K562 (cell line): ENCODE data around the gene MYCBPAP. TPM values are rescaled to one million over a fixed set of nuclear protein-coding genes. Genes with fewer than 3 reads are reported as not detected.

Experiments
- ATAC-seq: fragments of 200-7000 bp; cut with Tn5 transposase; 3 replicates; pipeline ENCODE4 v1.9.1; 2020; ENCODE audit warnings: moderate library complexity
- BruUV-seq: library from RNA; stranded (reverse); fragments of 400-500 nt; replicated peaks from 2 replicates; lab custom pipeline; 2021; lab: Mats Ljungman, UMichigan
- CTCF ChIA-PET: fragments of 300-600 bp; formaldehyde crosslinking; extraction: SDS; loops from one replicate; lab custom pipeline; 2021; ENCODE audit warnings: low intra/inter-chr PET ratio; lab: Yijun Ruan, JAX
- POLR2A ChIA-PET: fragments of 300-600, 350-650 bp; sonication (Branson Sonifier 250); formaldehyde crosslinking; extraction: SDS; loops from one replicate; lab custom pipeline; 2021; ENCODE audit warnings: antibody characterized with exemption, inconsistent platforms; lab: Yijun Ruan, JAX
- DNase-seq, 4 experiments: peaks; one replicate each; pipeline versions ENCODE4 v3.0.0 to v3.0.0-alpha.2; 2011 to 2018; ENCODE audit warnings: low spot score in 3 of 4, mixed read lengths in 3 of 4; ENCODE audit errors: extremely low read depth in 1 of 4
- FAIRE-seq: peaks from 2 replicates; lab custom pipeline; 2011; peaks lifted over from hg19 to GRCh38; lab: Jason Lieb, UNC
- H2AFZ ChIP-seq: 2 replicates; pipeline ENCODE4 v1.6.0; 2011; ENCODE audit warnings: low read depth, low read length, control low read depth, inconsistent platforms
- H3K27ac ChIP-seq: fragments of 200-600 bp; 3 replicates; pipeline ENCODE4 v1.8.0; 2011; ENCODE audit warnings: low read depth, mild to moderate bottlenecking, control low read depth, inconsistent platforms, low read length, moderate library complexity, mixed read lengths; ENCODE audit errors: extremely low read depth
- H3K27me3 ChIP-seq, 2 experiments: fragments of 300-600 bp in 1 of 2; 2 replicates in 1 of 2; 3 replicates in 1 of 2; pipeline versions ENCODE4 v1.6.0 to v1.8.0; 2011; ENCODE audit warnings: inconsistent platforms in 2 of 2, low read length in 2 of 2, mild to moderate bottlenecking in 1 of 2, mixed read lengths in 1 of 2, moderate library complexity in 1 of 2; ENCODE audit not compliant: control insufficient read depth in 2 of 2, insufficient read depth in 2 of 2
- H3K36me3 ChIP-seq: fragments of 300-600 bp; 3 replicates; pipeline ENCODE4 v1.8.0; 2011; ENCODE audit warnings: mild to moderate bottlenecking, low read length, inconsistent platforms; ENCODE audit not compliant: control insufficient read depth, insufficient read depth
- H3K4me1 ChIP-seq, 2 experiments: fragments of 200-600 bp in 1 of 2; replicated peaks in 1 of 2; 2 replicates in 1 of 2; 3 replicates in 1 of 2; pipeline versions ENCODE4 v1.5.1 to v1.8.0; 2011; ENCODE audit warnings: inconsistent platforms in 2 of 2, low read length in 2 of 2, mild to moderate bottlenecking in 1 of 2, mixed read lengths in 1 of 2, moderate library complexity in 1 of 2; ENCODE audit not compliant: control insufficient read depth in 2 of 2, insufficient read depth in 2 of 2
- H3K4me2 ChIP-seq: 2 replicates; pipeline ENCODE4 v1.6.1; 2011; ENCODE audit warnings: low read length, control low read depth, inconsistent platforms, mixed read lengths; ENCODE audit not compliant: insufficient read depth
- H3K4me3 ChIP-seq: fragments of 200-600 bp; sonication (generic), shearing (Covaris generic); 2 replicates; pipeline ENCODE4 v1.5.1; 2016; ENCODE audit warnings: control low read depth, inconsistent platforms
- H3K79me2 ChIP-seq: fragments of 200-600 bp; 3 replicates; pipeline ENCODE4 v1.8.0; 2011; ENCODE audit warnings: low read length, inconsistent platforms; ENCODE audit not compliant: control insufficient read depth, insufficient read depth
- H3K9ac ChIP-seq, 2 experiments: 2 replicates each; pipeline versions ENCODE4 v1.6.0 to v1.6.1; 2011; ENCODE audit warnings: low read depth in 2 of 2, low read length in 2 of 2, control low read depth in 1 of 2, inconsistent platforms in 1 of 2, mild to moderate bottlenecking in 1 of 2, mixed read lengths in 1 of 2; ENCODE audit not compliant: insufficient read depth in 1 of 2
- H3K9me1 ChIP-seq: one replicate; pipeline ENCODE4 v1.6.0; 2011; ENCODE audit warnings: inconsistent platforms, mild to moderate bottlenecking, low read length, moderate library complexity; ENCODE audit not compliant: control insufficient read depth, insufficient read depth
- H3K9me3 ChIP-seq: replicated peaks from 2 replicates; pipeline ENCODE4 v1.5.1; 2011; ENCODE audit warnings: low read depth, low read length, inconsistent platforms; ENCODE audit not compliant: control insufficient read depth, insufficient read depth
- H4K20me1 ChIP-seq: replicated peaks from 2 replicates; pipeline ENCODE4 v1.6.1; 2011; ENCODE audit warnings: low read length, inconsistent platforms, mixed read lengths; ENCODE audit not compliant: control insufficient read depth, insufficient read depth
- EGR1 ChIP-seq: fragments of 450-650 bp; conservative IDR thresholded peaks from 2 replicates; pipeline ENCODE4 v1.6.1; 2017; ENCODE audit warnings: mild to moderate bottlenecking
- TAF9B ChIP-seq: fragments of 450-650 bp; IDR thresholded peaks from 2 replicates; pipeline ENCODE4 v1.6.1; 2018; ENCODE audit warnings: mild to moderate bottlenecking; ENCODE audit not compliant: partially characterized antibody
- ZNF444 ChIP-seq: fragments of 250-450 bp; sonication (Bioruptor Pico); IDR thresholded peaks from 2 replicates; pipeline ENCODE4 v1.4.0; 2020; ENCODE audit warnings: mild to moderate bottlenecking, moderate library complexity
- ZNF584 ChIP-seq: fragments of 200-800 bp; sonication (Bioruptor generic); IDR thresholded peaks from 2 replicates; pipeline ENCODE4 v1.6.1; 2016; ENCODE audit warnings: low read depth, mild to moderate bottlenecking, missing genetic modification characterization, missing compliant biosample characterization
- WGBS: fragments of 100-300 bp; shearing (Covaris generic); methylation state at CpG from one replicate; pipeline ENCODE4 v1.1.6; 2016; ENCODE audit warnings: low coverage, mixed read lengths; ENCODE audit not compliant: insufficient coverage; ENCODE audit errors: missing lambda C conversion rate; 5-methylcytosine and 5-hydroxymethylcytosine counted together
- in situ Hi-C: fragments of 300-500 bp; cut with MboI; formaldehyde crosslinking; loops from 4 replicates; pipeline ENCODE4 v1.15.0; 2018; ENCODE audit warnings: inconsistent platforms, mixed read lengths
- intact Hi-C: fragments of 100-400 bp; cut with micrococcal nuclease; formaldehyde crosslinking; loops from 2 replicates; pipeline ENCODE4 v1.14.2; 2022
- polyA plus RNA-seq, 8 experiments: library from polyadenylated mRNA; depleted of rRNA in 4 of 8; stranded (reverse) in 5 of 8; unstranded in 3 of 8; fragments of >200 nt; fragmentation: Nextera tagmentation in 2 of 8; fragmentation: Illumina TruSeq in 1 of 8; extraction: Ambion mirVana in 2 of 8; extraction: Trizol in 1 of 8; gene quantifications; 2 replicates each; pipeline versions ENCODE4 v1.2.1 to v1.2.3, GENCODE V29; 2011 to 2014; ENCODE audit warnings: inconsistent platforms in 1 of 8, missing spikeins in 1 of 8
- total RNA-seq, 7 experiments: library from RNA; depleted of rRNA in 6 of 7; stranded (reverse); fragments of >200 nt in 6 of 7; fragmentation: Illumina TruSeq in 2 of 7; extraction: Trizol in 2 of 7; gene quantifications; 2 replicates each; pipeline versions ENCODE4 v1.2.1 to v1.2.3, GENCODE V29; 2011 to 2021; ENCODE audit warnings: low replicate concordance in 1 of 7
- TF ChIP-seq, protein P1 (sequence below): fragments of 250-450 bp; sonication (Bioruptor Pico); IDR thresholded peaks from 2 replicates; pipeline ENCODE4 v1.5.0; 2021; ENCODE audit warnings: mild to moderate bottlenecking, moderate library complexity

Gene MYCBPAP
- total and polyA plus RNA-seq, 9 of the 15 experiments (the other 6 are each of a cell fraction or from before 2014, with no cell fraction given), result not detected

DNA sequence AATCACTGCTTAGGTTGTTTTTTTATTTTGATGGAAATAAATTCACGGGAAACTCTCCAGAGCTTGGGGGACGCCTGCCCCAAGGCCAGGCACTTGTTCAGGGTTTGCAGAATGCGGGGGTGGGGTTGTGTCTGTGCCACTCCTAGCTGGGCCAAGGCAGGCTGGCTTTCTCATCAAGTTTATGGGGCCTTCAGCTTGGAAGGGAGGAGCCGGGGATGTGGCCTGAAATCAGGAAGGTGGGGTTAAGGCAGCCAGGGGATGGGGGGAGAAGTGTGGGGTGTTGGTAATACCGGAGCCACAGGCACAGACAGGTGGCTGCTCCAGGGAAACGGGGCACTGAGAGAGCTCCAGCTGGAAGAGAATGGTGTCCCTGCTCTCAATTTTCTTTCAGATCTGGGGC lies 37.8 kb upstream of the MYCBPAP start:
- H3K4me1 ChIP-seq, result peaks cover 0 to 25% of the 10 kb centered on the region in 2 experiments; a peak in 2 of 5 replicates
- H3K36me3 ChIP-seq, result no peaks in the 10 kb centered on the region
- no TSS peak for BruUV-seq
- WGBS, result 11% methylated on average over 6 of the region's 6 CpGs
- no peak for DNase-seq
- 0 out of 2 replicates have a peak, but pooled peaks have one; percentile 5 for TF ChIP-seq EGR1
- no peak for TF ChIP-seq ZNF584 (CRISPR knock-in tag)
- TF ChIP-seq TAF9B, result no peak
- TF ChIP-seq, protein P1, sequence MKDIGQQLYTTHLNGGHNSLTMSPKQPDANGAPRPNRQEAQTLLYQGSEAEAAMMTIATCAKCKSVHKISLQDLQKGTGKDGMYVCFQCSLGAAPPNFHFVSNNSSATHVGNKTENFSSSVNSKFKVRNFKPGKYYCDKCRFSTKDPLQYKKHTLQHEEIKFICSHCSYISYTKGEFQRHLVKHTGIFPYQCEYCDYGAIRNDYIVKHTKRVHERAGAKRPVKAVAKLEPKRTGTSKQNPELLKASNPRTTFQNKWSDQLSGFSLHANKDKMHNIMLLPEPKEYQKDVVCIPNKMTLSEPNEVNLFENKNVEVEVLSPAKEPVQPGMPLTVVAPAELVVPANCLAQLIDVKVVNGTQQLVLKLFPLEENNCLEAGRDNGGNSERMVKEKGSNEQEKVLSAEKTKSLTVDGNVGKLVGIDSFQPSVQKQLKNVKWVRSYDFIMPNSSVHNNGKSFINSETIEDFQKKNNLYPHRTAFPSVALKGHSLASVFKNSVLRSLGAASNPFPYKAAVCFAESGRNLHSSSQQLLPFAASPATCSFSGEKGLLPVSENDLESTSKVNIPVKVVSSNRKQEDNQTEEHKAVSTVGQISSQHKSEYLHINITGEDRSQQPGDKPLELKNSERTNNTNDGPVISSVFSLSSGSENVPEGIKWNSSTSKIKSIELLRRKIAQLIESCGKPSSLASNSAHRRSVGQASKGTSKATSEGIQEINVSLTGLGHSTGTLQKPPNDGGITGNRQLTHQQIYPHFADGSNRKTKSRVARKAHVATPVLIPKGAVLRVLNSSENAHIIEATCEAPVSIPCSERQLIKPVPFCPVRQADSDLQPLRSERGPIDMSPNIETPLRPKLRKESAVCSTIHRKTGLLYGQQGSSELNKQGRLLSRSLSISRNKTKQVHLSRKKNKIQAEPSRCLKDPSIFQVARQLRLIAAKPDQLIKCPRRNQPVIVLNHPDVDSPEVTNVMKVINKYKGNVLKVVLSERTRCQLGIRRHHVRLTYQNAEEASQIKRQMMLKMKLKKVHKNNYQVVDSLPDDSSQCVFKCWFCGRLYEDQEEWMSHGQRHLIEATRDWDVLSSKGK (CRISPR knock-in tag), result no peak
- no peak for TF ChIP-seq ZNF444 (CRISPR knock-in tag)
- H3K4me2 ChIP-seq, result no peak overlapping the region
- no peak overlapping the region for H3K4me3 ChIP-seq
- ChIA-PET POLR2A (interaction anchor here (0.6 kb wide), 1 partner anchor 18 kb away, joined by 3 read pairs; no protein-coding TSS in a partner anchor), CTCF (no interaction called here)
- no peak overlapping the region for H3K27ac ChIP-seq
- in situ Hi-C loops (no loop called here), intact Hi-C loops (loop anchor here (10.0 kb wide), 1 partner anchor 176 kb away; no protein-coding TSS in a partner anchor)
- no peak overlapping the region for H2AFZ ChIP-seq
- no peak overlapping the region; a peak in 1 of 4 replicates for H3K9ac ChIP-seq
- no peak for ATAC-seq
- H3K9me3 ChIP-seq, result no peaks in the 10 kb centered on the region
- no peaks in the 10 kb centered on the region for H3K79me2 ChIP-seq
- H4K20me1 ChIP-seq, result peaks cover 12% of the 10 kb centered on the region
- H3K9me1 ChIP-seq, result no peaks in the 10 kb centered on the region
- FAIRE-seq, result no peak
- H3K27me3 ChIP-seq, result peaks cover 27 to 77% of the 10 kb centered on the region in 2 experiments; a peak in 4 of 5 replicates
